ENCODE measurements around the gene SLC22A23.
A peak's percentile ranks its signal among the peaks of the same experiment; 100 is the strongest.

Gene SLC22A23

DNA sequence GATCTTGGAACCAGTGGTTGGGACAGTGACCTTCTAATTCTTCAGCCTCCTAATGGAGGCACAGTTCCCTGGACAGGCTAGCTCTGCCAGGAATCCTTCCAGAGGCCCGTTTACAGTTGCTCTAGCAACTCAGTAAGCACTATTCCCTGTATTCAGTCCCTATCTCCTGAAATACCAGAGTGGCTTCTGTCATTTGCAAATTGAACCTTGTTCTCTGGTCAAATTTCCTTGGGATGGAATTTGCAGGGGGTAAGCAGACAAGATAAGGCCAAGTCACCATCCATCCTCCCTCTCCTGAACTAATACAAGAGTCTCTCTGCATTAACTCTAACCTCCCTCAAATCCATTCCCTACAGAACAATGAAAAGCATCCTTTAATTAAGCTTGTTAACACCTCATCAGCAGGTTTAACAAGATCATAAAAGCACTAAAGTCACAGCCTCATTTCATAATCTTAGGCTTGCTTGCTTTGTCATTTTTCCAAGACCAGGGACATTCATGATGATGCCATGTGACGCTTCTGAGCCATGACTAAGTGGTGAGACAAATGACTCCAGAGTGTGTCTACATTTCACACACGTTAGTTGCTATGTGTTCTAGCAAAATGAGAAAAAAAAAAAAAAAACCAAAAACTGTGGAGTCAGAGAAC is 37.1 kb downstream of the SLC22A23 start:
- no peak for DNase-seq

DNA sequence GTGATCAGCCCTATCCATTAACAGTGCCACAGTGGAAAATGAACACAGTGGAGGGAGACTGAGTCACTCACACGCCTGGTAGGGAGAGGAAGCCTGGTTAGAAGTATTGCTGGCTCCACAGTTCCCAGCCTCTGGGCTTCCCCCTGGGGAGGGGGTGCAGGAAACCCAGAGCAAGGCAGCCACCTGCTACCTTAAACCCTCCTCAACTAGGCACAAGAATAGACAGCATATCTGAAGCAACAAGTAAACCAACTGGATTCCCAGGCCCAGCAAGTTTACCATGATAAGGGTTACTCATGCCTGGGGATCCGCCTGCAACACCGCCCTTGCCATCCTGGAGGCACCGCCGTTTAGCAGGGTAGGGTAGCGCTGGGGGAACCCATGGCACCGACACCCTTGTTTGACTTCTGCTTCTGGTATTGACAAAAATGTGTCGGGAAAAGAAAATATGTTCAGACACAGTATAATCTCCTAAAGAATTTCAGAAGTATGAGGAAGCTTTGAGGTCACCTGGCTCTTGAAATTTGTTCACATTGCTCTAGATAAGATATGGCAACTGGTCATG is 38.3 kb downstream of the SLC22A23 start:
- no peak for DNase-seq

DNA sequence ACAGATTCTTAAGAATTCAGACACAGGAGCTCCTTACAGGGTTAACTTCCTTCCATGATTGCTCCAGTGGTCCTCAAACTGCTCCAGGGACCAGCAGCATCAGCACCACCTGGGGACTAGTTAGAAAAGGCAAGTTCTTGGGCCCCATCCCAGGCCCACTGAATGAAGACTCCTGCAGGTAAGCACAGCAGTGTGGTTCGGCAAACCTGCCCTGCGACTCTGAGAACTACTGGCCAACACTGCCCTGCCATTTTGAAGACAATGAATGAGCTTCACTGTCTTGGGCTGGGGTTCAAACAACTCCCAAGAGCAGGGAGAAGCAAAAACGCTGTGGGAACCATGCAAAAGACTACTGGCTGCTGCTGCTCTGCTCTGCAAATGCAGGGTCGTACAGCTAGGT is 39.4 kb downstream of the SLC22A23 start:
- DNase-seq, result no peak

DNA sequence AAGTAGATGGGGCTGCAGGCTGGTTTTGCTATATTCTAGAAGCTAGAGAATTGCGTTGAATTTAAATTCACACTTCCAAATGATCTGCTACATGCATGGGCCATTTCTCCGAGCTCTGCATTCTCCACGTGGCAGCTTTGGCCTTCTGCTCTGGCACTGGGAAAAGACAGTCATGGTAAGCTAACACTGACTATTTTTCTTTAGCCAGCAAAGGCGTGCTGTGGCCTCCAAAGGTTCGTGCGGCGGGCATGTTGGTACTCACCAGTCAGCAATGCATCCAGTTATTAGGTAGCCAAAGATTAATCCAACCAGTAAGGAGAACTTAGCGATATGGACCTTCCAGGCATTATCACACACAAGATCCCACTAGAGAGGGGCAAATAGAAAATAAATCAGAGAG is 41.4 kb downstream of the SLC22A23 start:
- DNase-seq, result no peak

DNA sequence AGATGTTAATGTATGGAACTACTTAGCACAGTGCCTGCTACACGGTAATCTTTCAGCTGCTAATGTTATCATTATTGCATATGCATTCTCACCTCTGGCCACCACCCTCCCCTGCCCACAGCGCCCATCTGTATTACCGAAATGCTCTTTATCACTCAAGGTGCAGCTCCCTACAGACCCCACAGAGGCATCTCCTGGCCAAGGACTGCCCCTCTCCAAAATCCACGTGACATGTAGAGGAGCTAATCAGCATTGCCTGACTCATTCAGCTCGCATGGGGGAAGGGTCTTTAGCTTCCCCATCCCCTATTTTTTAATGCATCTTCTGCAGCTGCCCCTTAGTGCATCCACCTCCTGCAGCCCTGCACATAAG is 41.8 kb downstream of the SLC22A23 start:
- no peak for DNase-seq

DNA sequence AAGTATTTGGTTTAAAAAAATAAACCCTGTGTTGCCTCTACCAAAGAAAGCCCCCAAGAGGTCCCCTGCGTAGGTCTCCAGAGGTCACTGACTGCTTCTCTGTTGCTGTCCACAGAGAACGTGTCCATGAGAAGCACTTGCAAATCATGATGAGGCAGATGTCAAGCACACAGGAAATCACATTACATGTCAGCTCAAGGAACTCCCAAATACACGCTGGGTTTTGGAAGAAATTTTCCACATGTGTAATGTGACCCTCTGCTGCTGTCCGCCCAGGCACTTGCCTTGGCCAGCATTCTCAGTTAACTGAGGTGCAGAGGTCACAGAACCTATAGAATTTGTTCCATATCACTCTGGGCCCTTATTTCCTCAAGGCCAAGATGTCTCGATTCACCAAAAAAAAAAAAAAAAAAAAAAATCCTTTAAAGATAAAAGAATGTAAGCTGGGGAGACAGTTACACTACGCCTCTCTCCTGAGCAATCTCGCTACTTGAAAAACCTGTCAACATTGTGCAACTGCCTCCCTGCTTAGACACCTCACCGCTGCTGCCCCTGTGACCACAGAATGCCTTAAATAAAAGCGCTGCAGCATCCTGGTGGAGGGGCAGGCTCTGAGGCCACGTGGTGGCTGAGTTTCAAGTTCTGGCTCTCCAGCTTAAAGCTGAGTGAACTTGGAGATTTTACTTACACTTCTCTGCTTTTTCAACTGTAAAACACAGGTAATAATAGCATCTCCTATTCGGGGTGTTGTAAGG is 42.3 kb downstream of the SLC22A23 start:
- no peak for DNase-seq

DNA sequence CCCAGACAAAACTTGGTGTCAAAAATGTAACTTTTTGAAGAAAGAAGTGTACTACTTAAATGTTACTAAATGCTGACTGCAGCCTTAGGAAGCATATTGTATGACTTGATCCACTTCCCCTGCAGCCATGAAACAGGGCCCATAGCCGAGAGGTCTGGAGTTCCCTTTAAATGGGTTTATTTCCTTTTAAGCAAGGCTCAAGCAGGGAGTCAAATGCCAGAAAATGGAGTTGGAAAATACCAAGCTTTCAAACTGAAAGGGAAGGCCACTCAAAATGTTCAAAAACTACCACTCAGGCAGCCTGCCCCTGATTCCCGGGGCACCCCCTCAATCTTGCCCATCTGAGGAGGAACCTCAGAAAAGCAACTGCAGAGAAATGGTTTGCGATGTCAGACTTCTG is 43.3 kb downstream of the SLC22A23 start:
- no peak for DNase-seq

DNA sequence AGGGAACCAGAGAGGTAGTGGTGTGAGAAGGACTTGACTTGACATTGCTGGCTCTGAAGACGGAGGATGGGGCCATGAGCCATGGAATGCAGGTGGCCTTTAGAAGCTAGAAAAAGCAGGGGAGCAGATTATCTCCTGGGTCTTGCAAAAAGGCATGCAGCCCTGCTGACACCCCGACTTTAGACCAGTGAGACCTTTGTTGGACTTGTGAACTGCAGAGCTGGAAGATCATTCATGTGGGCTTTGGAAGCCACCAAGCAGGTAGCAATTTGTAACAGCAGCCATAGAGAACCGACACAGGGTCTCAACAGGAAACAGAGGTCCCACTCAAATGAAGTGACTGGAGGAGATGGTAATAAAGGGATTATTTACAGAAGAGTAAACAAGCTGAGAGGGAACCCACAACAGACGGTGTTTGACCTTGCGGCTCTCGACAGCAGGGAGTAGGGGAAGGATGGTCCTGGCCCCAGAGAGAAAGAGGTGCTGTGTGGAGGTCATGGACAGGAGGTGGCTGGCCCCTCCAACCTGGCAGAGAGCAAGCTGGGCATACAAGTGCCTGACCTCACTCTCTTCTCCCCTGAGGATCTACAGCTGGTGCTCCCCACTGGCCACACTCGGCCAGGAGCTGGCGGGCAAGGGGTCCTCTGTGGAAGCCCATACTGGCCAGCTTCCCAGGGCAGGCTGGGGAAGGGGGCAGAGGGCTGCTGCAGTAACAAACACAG is 43.9 kb downstream of the SLC22A23 start:
- no peak for DNase-seq

DNA sequence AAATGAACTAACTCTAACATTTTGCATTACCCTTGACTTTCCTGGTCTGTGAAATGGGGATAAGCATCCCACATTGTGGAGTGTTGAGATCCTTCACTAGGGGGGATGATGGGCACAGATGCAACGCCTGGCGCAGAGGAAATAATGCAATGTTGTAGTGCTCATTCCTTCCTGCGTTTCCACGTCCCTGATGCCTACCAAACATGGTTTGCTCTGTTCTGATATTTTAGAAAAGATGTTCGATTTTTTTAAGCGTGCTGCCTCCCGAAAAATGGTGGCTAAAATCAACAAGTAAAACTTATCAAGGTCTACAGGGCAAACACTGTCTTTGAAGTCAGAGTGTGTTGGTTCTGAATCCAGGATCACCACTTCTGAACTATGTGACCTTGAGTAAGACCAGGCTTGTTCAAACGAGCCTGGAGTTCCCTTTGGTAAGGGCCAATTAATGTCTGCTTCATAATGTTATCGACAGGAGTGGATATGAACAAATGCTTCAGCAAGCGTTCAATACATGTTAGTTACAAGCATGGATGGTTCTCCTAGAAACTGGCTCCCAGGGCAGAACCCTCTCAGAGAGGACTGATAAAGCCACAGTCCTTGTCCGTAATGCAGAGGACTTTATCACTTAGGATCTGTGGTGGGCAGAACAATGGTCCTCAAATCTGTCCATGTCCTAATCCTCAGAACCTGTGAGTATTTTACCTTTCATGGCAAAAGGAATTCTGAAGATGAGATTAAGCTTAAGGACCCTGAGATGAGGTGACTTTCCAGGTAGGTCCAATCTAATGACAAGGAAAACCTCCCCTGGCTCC is 44.7 kb downstream of the SLC22A23 start:
- DNase-seq, result no peak

DNA sequence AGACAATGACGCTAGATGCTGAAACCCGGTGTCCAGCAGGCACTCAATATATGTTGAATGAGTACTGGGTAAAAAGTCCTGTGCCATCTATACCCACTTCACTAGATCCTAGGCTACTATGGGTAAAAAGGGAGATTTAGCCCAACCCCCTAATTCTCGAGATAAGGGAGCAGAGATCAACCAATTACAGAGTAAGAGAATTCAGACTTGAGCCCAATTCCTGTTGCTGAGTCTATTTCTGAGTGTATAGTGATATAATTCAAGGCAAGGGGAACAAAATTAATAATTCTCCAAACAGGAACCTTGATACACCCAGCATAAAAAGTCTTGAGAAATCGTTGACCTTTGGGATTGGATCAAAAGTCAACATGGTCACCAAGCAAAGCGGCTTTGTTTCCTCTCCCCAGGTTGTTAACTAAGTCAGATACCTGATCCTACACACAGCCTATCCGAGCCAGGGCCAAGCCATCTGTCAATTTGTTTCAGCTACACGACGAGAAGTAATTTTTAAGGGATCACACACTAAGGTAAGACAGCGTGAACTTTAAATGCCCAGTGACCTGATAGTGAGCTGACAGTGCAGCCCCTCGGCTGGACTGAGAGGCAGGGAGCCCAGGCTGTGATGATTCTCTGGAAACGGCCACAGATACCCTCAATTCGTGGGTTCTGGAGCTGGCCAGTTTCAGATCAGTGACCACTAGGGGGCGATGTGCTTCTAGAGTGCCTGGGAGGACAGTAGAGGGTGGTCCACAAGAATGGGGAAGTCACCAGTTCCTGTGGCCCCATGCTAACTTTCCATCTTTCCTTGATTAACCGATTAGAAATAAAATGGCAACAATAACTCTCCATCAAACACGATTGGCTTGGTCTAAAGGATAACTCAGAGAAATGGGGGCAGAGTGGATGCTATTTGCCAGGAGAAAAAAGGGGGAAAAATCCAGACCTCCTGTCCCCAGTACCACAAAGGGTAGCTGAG is 46.2 kb downstream of the SLC22A23 start:
- peak; percentile 41 for DNase-seq

DNA sequence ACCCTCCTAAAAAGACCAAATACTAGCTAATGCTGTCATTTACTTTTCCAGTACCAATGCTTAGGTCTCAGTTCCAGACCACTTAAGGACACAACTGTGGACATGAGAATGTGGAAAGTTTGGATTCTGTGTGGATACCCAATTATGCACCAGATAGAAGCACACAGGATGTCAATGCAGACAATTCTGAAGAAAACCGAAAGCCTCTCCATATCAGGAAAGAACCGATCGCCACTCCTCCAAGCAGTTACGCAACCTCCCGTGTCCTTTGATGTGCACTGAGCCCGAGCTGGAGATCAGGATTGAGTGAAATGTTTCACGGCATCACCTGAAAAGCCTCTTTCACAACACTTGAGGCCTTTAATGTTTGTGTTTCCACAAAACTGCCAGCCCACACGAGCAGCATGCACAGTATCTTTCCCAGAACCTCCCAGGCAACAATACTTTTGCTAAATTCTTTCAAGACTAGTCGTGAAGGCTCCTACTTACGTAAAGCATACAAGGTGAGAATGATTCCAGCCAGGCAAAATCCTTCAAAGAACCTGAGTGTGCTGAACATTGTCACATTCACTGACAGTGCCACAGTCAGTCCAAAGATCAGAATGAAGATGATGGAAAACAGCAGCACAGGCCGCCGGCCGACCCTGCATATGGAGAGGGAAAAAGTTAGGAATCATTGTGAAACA is 47.0 kb downstream of the SLC22A23 start:
- no peak for DNase-seq

DNA sequence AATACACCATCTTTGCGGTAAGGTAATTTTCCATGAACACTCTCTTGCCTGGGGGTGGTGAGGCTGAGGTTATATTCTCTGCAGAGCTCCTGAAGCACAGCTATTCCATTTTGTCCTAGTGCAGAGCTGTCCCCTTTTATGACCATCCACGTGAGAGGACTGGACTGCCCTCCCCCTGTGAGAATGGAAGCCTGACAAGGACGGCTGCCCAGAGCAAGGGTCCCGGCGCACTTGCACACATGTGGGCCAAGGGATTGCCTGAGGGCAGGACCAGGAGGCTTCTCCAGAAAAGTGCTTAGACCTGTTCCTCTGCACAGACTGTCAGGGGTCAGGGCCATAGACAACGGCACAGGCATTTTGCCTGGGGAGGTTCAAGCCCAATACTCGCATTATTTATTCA is 48.2 kb downstream of the SLC22A23 start:
- DNase-seq, result no peak

DNA sequence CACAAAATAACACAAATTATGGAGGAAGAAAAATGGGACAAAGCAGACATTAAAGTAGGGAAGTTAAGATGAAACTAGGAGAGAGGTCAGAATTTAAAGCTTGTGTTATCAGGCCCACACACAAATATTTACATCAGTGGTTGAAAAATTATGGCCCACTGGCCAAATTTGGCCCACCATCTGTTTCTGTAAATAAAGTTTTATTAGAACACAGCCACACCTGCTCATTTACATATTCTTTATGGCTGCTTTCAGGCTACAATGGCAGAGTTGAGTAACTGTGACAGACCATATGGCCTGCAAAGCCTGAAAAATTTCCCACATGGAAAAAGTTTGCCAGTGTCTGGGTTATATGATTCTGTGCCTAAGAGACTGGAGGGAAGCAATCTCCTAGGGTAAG is 49.0 kb downstream of the SLC22A23 start:
- no peak for DNase-seq

DNA sequence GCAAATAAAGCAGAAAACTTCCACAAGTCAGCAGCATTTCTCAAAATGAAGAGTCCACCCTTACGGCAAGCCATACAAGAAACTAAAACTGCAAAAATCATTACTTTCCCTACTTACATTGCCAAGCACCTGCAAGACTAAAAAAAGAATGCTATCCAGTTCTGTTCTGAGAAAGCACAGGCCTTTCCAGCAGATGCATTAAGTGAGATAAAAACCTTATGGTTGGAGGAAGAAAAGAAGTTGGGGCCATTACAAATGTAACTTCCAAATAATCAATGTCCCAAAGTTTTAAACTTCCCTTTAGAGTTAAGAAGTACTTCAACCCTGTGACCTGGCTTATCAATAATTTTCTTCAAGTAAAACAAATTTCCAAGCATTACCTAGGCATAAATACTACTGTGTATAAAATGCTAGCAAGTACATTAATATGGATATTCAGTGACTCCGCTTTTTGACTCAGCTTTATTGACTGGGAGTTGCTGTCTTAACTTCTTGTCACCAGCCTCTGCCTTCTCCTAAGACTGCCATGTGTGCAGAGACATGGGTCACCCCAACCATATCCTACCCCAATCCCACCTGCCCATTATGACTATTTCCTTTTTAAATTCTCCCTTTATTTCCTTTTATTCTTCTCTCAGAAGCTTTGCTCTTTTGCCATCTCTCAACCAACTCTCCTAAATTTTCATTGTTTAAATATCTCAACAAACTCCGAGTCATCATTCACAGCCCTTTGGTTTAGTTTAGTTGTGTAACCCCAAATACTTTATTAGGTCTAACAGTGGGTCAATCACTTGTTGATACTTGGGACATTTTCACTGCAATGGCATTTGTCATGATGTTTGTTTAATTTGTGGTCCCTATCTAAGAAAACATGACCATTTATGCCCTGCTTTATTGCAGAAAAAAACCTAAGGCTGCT is 49.7 kb downstream of the SLC22A23 start:
- no peak for DNase-seq

DNA sequence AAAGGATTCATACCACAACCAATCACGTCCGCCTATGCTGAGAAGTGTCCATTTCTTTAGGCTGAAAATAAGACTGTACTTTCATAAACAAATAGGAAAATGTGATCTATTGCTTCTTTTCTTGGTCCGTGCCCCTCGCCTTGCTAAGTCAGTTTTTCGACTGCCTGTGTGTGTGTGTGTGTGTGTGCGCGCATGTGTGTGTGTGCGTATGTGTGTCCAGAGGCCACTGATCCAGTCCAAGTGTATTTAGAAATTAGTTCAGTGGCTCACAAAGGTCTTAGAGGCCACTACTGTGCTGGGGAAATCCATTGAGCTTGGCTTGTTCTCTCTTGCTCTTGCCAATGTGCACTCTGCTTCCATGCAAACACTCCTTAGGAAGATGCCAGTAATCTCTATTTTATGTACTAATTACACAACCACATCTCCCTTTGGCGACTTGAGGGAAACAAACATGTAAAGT is 50.5 kb downstream of the SLC22A23 start:
- no peak for DNase-seq

DNA sequence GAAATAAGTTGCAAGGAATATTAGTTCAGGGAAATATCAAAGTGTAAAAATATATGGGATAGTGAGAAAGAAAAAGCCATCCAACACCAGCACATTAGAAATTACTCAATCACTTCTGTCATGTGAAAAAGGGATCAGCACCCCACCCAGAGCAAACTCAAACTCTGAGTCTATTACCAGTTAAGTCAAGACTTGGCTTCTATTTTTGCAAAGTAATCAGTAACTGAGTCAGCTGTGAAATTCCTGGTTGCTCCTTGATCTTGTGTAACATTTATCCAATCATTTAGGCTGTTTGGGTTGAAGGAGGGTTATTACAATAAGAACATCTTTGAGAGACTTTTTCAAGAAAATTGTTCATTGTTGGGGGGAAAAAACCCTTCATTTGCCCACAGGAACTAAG is 51.2 kb downstream of the SLC22A23 start:
- no peak for DNase-seq

DNA sequence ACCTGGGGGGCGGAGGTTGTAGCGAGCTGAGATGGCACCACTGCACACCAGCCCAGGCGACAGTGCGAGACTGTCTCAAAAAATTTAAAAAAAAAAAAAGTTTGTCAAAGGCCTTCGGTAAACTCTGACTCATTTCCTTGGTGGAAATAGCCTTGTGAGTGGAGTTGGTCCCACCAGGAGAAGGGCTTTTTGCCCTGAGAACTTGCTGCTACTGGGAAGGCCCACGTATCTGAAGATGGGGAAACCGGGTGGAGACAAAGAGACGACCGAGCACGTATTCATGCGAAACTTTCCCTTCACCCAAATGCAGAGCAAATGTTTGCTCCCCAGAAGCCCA is 51.7 kb downstream of the SLC22A23 start:
- no peak for DNase-seq

DNA sequence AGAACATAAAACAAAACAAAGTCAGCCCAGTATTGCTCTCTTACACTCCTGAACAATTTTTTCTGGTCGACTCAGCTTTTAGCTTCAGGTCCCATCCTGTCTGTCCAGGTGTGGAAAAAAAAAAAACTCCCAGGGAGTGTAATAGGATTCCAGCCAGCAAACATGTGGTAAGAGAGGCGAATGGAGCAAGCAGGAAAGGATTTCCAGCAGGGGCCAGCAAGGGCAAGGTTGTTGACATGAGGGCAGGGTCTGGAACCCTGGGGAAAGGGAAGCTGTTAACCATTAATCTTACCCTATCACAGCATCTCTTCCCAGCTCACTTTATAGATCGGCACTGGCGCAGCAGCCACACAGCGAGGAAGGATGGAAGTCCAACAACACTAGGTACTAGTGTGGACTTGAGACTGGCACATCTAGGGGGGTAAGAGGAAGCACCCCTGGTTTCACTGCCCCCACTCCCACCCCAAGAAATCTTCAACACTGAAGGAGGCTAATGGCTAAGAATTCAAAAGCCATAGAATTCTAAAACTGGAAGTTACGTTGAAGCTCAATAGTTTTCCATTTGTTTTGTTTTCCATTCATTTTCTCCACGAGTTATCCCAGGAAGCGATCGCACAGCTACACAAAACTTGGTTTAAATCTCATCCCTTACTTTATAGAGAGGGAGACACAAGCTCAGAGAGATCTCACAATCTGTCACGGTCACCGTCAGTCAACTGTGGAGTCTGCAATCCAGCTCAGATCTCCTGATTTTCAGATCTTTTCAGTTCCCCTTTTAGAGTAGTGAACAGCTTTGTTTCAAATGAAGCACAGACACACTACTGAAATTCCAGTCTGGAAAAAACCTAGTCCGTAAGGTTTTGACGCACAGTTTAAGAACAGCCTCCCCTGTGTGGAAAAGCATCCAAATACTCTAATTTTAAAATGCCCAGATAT is 53.3 kb downstream of the SLC22A23 start:
- no peak for DNase-seq

All from CD4-positive, alpha-beta T cell treated with Interleukin-4 for 4 hours (primary cell).